PC-9 (cell line): ENCODE results near the gene HK3.

Source experiments
- CTCF ChIP-seq: fragments of 200-600 bp; sonication (generic); conservative IDR thresholded peaks from 2 replicates; pipeline ENCODE4 v1.6.1; 2017; ENCODE audit warnings: mixed run types, antibody characterized with exemption, mild to moderate bottlenecking, moderate library complexity
- EZH2 ChIP-seq: fragments of 200-600 bp; sonication (generic); IDR thresholded peaks from 2 replicates; pipeline ENCODE4 v1.8.0; 2017; ENCODE audit warnings: antibody characterized with exemption, low read depth

- TF ChIP-seq CTCF (no peak), EZH2 (no peak)
Measured at GRCh38 chr5:176889321-176890280, 9.5 kb downstream of the HK3 start.
